ENCODE results near the gene PPIB. TPM values are rescaled to one million over a fixed set of nuclear protein-coding genes. Genes with fewer than 3 reads are reported as not detected.

PPIB gene
- total and polyA plus RNA-seq, 2 donors (not counting 1 experiment from before 2014, with no cell fraction given): 108 to 176 TPM

GRCh38 chr15:64153480-64154367 lies 9.1 kb downstream of the PPIB start:
- no peaks in the 10 kb centered on the region for H3K27me3 Mint-ChIP-seq
- H3K27ac ChIP-seq (ENCODE audit: low read length in 2 of 2): peak overlapping the region; percentile 79 to 83
- WGBS (ENCODE audit: insufficient coverage): 11% methylated on average over 10 of the region's 12 CpGs
- H3K4me3 Mint-ChIP-seq: peak overlapping the region; percentile 90
- H3K27ac Mint-ChIP-seq: peak overlapping the region; percentile 94
- peaks cover 79% of the 10 kb centered on the region for H4K20me1 ChIP-seq (ENCODE audit: control insufficient read depth, insufficient read depth, low read length, poor library complexity, severe bottlenecking)
- no peaks in the 10 kb centered on the region for H3K9me3 Mint-ChIP-seq (ENCODE audit: insufficient read depth)
- H3K4me1 ChIP-seq (ENCODE audit: control insufficient read depth in 2 of 2, insufficient read depth in 2 of 2, low read length in 2 of 2): peaks cover 34 to 67% of the 10 kb centered on the region in 2 donors
- peak; percentile 97 for DNase-seq
- peaks cover 7 to 49% of the 10 kb centered on the region in 2 experiments for H3K36me3 ChIP-seq (replicated peaks in 1 of 2; ENCODE audit: control extremely low read depth in 1 of 2, control insufficient read depth in 1 of 2, extremely low read depth in 1 of 2, insufficient read depth in 2 of 2, low read length in 1 of 2)
- TF ChIP-seq, protein P1, sequence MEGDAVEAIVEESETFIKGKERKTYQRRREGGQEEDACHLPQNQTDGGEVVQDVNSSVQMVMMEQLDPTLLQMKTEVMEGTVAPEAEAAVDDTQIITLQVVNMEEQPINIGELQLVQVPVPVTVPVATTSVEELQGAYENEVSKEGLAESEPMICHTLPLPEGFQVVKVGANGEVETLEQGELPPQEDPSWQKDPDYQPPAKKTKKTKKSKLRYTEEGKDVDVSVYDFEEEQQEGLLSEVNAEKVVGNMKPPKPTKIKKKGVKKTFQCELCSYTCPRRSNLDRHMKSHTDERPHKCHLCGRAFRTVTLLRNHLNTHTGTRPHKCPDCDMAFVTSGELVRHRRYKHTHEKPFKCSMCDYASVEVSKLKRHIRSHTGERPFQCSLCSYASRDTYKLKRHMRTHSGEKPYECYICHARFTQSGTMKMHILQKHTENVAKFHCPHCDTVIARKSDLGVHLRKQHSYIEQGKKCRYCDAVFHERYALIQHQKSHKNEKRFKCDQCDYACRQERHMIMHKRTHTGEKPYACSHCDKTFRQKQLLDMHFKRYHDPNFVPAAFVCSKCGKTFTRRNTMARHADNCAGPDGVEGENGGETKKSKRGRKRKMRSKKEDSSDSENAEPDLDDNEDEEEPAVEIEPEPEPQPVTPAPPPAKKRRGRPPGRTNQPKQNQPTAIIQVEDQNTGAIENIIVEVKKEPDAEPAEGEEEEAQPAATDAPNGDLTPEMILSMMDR (IDR thresholded peaks at IDR 0.05): peak; percentile 92
- TF ChIP-seq EZH2 (IDR thresholded peaks at IDR 0.05; ENCODE audit: borderline replicate concordance, insufficient read depth, low read depth, low read length, poor library complexity, severe bottlenecking): no peak
- peaks cover 76% of the 10 kb centered on the region for H3K4me1 Mint-ChIP-seq
- intact Hi-C loops (cut with micrococcal nuclease): loop anchor here (1.0 to 5.0 kb wide), 9 partner anchors 9 to 549 kb away; partner anchors contain the start of genes CIAO2A, HERC1 and PPIB
- H3K79me2 ChIP-seq (ENCODE audit: control insufficient read depth, insufficient read depth, low read length): peaks cover 61% of the 10 kb centered on the region
- peak overlapping the region; percentile 91 for H3K9ac ChIP-seq (ENCODE audit: low read length)
- peak overlapping the region; percentile 87 for H3K4me2 ChIP-seq (replicated peaks; ENCODE audit: low read depth, low read length, poor library complexity, severe bottlenecking)
- ATAC-seq (ENCODE audit: low read depth): peak; percentile 82
- H3K4me3 ChIP-seq (ENCODE audit: control extremely low read depth in 1 of 5, extremely low read depth in 1 of 5, insufficient read depth in 1 of 5, low read depth in 2 of 5, low read length in 4 of 5): peak overlapping the region in 4 of 5 experiments; percentile 91 to 96 (median 94)
- no peaks in the 10 kb centered on the region for H3K27me3 ChIP-seq (replicated peaks in 1 of 4; ENCODE audit: control extremely low read depth in 1 of 4, control insufficient read depth in 3 of 4, insufficient read depth in 4 of 4, low read length in 3 of 4)
- H3K9me3 ChIP-seq (ENCODE audit: control extremely low read depth in 1 of 3, control insufficient read depth in 2 of 3, insufficient read depth in 1 of 3, low read length in 2 of 3): no peaks in the 10 kb centered on the region
- CTCF ChIA-PET: interaction anchor here (0.6 to 4.7 kb wide), 28 partner anchors 9 to 958 kb away, joined by 3 to 62 read pairs (median 5); partner anchors contain the start of genes CIAO2A, PPIB and SNX1
- POLR2A ChIA-PET: interaction anchor here (0.6 to 3.9 kb wide), 11 partner anchors 9 to 360 kb away, joined by 3 to 55 read pairs (median 4); partner anchors contain the start of genes CIAO2A, PPIB and SNX1
- peak overlapping the region; percentile 79 for H2AFZ ChIP-seq (ENCODE audit: insufficient read depth, low read depth, low read length, poor library complexity, severe bottlenecking)

Measured in B cell (primary cell).